K562 (cell line): Measurements from ENCODE around the gene ANKRD31. TPM values are rescaled to one million over a fixed set of nuclear protein-coding genes. Genes with fewer than 3 reads are reported as not detected.

Experiments
- ATAC-seq: fragments of 200-7000 bp; cut with Tn5 transposase; 3 replicates; pipeline ENCODE4 v1.9.1; 2020; ENCODE audit warnings: moderate library complexity
- BruUV-seq: library from RNA; stranded (reverse); fragments of 400-500 nt; replicated peaks from 2 replicates; lab custom pipeline; 2021; lab: Mats Ljungman, UMichigan
- CTCF ChIA-PET: fragments of 300-600 bp; formaldehyde crosslinking; extraction: SDS; loops from one replicate; lab custom pipeline; 2021; ENCODE audit warnings: low intra/inter-chr PET ratio; lab: Yijun Ruan, JAX
- POLR2A ChIA-PET: fragments of 300-600, 350-650 bp; sonication (Branson Sonifier 250); formaldehyde crosslinking; extraction: SDS; loops from one replicate; lab custom pipeline; 2021; ENCODE audit warnings: antibody characterized with exemption, inconsistent platforms; lab: Yijun Ruan, JAX
- DNase-seq, 4 experiments: peaks; one replicate each; pipeline versions ENCODE4 v3.0.0 to v3.0.0-alpha.2; 2011 to 2018; ENCODE audit warnings: low spot score in 3 of 4, mixed read lengths in 3 of 4; ENCODE audit errors: extremely low read depth in 1 of 4
- FAIRE-seq: peaks from 2 replicates; lab custom pipeline; 2011; peaks lifted over from hg19 to GRCh38; lab: Jason Lieb, UNC
- H2AFZ ChIP-seq: 2 replicates; pipeline ENCODE4 v1.6.0; 2011; ENCODE audit warnings: low read depth, low read length, control low read depth, inconsistent platforms
- H3K27ac ChIP-seq: fragments of 200-600 bp; 3 replicates; pipeline ENCODE4 v1.8.0; 2011; ENCODE audit warnings: low read depth, mild to moderate bottlenecking, control low read depth, inconsistent platforms, low read length, moderate library complexity, mixed read lengths; ENCODE audit errors: extremely low read depth
- H3K27me3 ChIP-seq, 2 experiments: fragments of 300-600 bp in 1 of 2; 2 replicates in 1 of 2; 3 replicates in 1 of 2; pipeline versions ENCODE4 v1.6.0 to v1.8.0; 2011; ENCODE audit warnings: inconsistent platforms in 2 of 2, low read length in 2 of 2, mild to moderate bottlenecking in 1 of 2, mixed read lengths in 1 of 2, moderate library complexity in 1 of 2; ENCODE audit not compliant: control insufficient read depth in 2 of 2, insufficient read depth in 2 of 2
- H3K36me3 ChIP-seq: fragments of 300-600 bp; 3 replicates; pipeline ENCODE4 v1.8.0; 2011; ENCODE audit warnings: mild to moderate bottlenecking, low read length, inconsistent platforms; ENCODE audit not compliant: control insufficient read depth, insufficient read depth
- H3K4me1 ChIP-seq, 2 experiments: fragments of 200-600 bp in 1 of 2; replicated peaks in 1 of 2; 2 replicates in 1 of 2; 3 replicates in 1 of 2; pipeline versions ENCODE4 v1.5.1 to v1.8.0; 2011; ENCODE audit warnings: inconsistent platforms in 2 of 2, low read length in 2 of 2, mild to moderate bottlenecking in 1 of 2, mixed read lengths in 1 of 2, moderate library complexity in 1 of 2; ENCODE audit not compliant: control insufficient read depth in 2 of 2, insufficient read depth in 2 of 2
- H3K4me2 ChIP-seq: 2 replicates; pipeline ENCODE4 v1.6.1; 2011; ENCODE audit warnings: low read length, control low read depth, inconsistent platforms, mixed read lengths; ENCODE audit not compliant: insufficient read depth
- H3K4me3 ChIP-seq: fragments of 200-600 bp; sonication (generic), shearing (Covaris generic); 2 replicates; pipeline ENCODE4 v1.5.1; 2016; ENCODE audit warnings: control low read depth, inconsistent platforms
- H3K79me2 ChIP-seq: fragments of 200-600 bp; 3 replicates; pipeline ENCODE4 v1.8.0; 2011; ENCODE audit warnings: low read length, inconsistent platforms; ENCODE audit not compliant: control insufficient read depth, insufficient read depth
- H3K9ac ChIP-seq, 2 experiments: 2 replicates each; pipeline versions ENCODE4 v1.6.0 to v1.6.1; 2011; ENCODE audit warnings: low read depth in 2 of 2, low read length in 2 of 2, control low read depth in 1 of 2, inconsistent platforms in 1 of 2, mild to moderate bottlenecking in 1 of 2, mixed read lengths in 1 of 2; ENCODE audit not compliant: insufficient read depth in 1 of 2
- H3K9me1 ChIP-seq: one replicate; pipeline ENCODE4 v1.6.0; 2011; ENCODE audit warnings: inconsistent platforms, mild to moderate bottlenecking, low read length, moderate library complexity; ENCODE audit not compliant: control insufficient read depth, insufficient read depth
- H3K9me3 ChIP-seq: replicated peaks from 2 replicates; pipeline ENCODE4 v1.5.1; 2011; ENCODE audit warnings: low read depth, low read length, inconsistent platforms; ENCODE audit not compliant: control insufficient read depth, insufficient read depth
- H4K20me1 ChIP-seq: replicated peaks from 2 replicates; pipeline ENCODE4 v1.6.1; 2011; ENCODE audit warnings: low read length, inconsistent platforms, mixed read lengths; ENCODE audit not compliant: control insufficient read depth, insufficient read depth
- BCL6 ChIP-seq: fragments of 250-450 bp; sonication (Bioruptor Pico); IDR thresholded peaks from 2 replicates; pipeline ENCODE4 v1.4.0; 2020
- CBFA2T2 ChIP-seq: fragments of 450-650 bp; conservative IDR thresholded peaks from 2 replicates; pipeline ENCODE4 v1.6.1; 2017; ENCODE audit warnings: mild to moderate bottlenecking
- CHD4 ChIP-seq: fragments of 200-600 bp; sonication (generic); IDR thresholded peaks from 3 replicates; pipeline ENCODE4 v1.6.1; 2012; ENCODE audit warnings: low read depth, mild to moderate bottlenecking, mixed read lengths, low read length, inconsistent platforms; ENCODE audit not compliant: insufficient read depth, insufficient replicate concordance, poor library complexity, severe bottlenecking
- CREBBP ChIP-seq: IDR thresholded peaks from one replicate; pipeline ENCODE4 v1.6.1; 2012; ENCODE audit warnings: low read depth, mild to moderate bottlenecking, control low read depth, inconsistent platforms, low read length
- EHMT2 ChIP-seq: fragments of 450-650 bp; IDR thresholded peaks from 2 replicates; pipeline ENCODE4 v1.6.1; 2018; ENCODE audit warnings: antibody characterized with exemption
- GATAD2B ChIP-seq: fragments of 450-650 bp; IDR thresholded peaks from 2 replicates; pipeline ENCODE4 v1.6.1; 2017; ENCODE audit warnings: mild to moderate bottlenecking, borderline replicate concordance
- GTF2E2 ChIP-seq: fragments of 200-800 bp; sonication (Bioruptor generic); IDR thresholded peaks from 2 replicates; pipeline ENCODE4 v1.6.1; 2016; ENCODE audit warnings: missing genetic modification characterization, missing compliant biosample characterization
- NFE2L1 ChIP-seq: fragments of 450-650 bp; IDR thresholded peaks from 2 replicates; pipeline ENCODE4 v1.6.1; 2016; ENCODE audit warnings: missing genetic modification characterization, low read depth, mild to moderate bottlenecking, missing compliant biosample characterization, moderate library complexity, borderline replicate concordance
- PTBP1 ChIP-seq: fragments of 200-400 bp; formaldehyde crosslinking; IDR thresholded peaks from 2 replicates; pipeline ENCODE4 v1.6.1; 2017; ENCODE audit warnings: low read depth, low read length
- RBM14 ChIP-seq: fragments of 200-400 bp; formaldehyde crosslinking; IDR thresholded peaks from 2 replicates; pipeline ENCODE4 v1.6.1; 2018; ENCODE audit warnings: low read depth, mild to moderate bottlenecking, low read length, moderate library complexity, borderline replicate concordance; ENCODE audit not compliant: insufficient read depth
- SAFB ChIP-seq: fragments of 200-400 bp; formaldehyde crosslinking; IDR thresholded peaks from 2 replicates; pipeline ENCODE4 v1.6.1; 2017; ENCODE audit warnings: low read depth, low read length, borderline replicate concordance
- SIX5 ChIP-seq, 2 experiments: IDR thresholded peaks; 2 replicates each; pipeline ENCODE4 v1.6.1; 2011; ENCODE audit warnings: low read length in 2 of 2, borderline replicate concordance in 1 of 2, low read depth in 1 of 2, mild to moderate bottlenecking in 1 of 2, moderate library complexity in 1 of 2; ENCODE audit not compliant: insufficient read depth in 1 of 2
- SRSF7 ChIP-seq: fragments of 200-400 bp; formaldehyde crosslinking; optimal IDR thresholded peaks from 2 replicates; pipeline ENCODE3; 2017; ENCODE audit warnings: mild to moderate bottlenecking, low read depth, low read length
- STAT6 ChIP-seq: sonication (generic); formaldehyde crosslinking; IDR thresholded peaks from 2 replicates; pipeline ENCODE4 v1.8.1; 2023; ENCODE audit warnings: mild to moderate bottlenecking, missing genetic modification reagents
- U2AF2 ChIP-seq: fragments of 200-400 bp; formaldehyde crosslinking; optimal IDR thresholded peaks from 2 replicates; pipeline ENCODE3; 2017; ENCODE audit warnings: low read depth, mild to moderate bottlenecking, low read length
- ZNF551 ChIP-seq: fragments of 250-450 bp; sonication (Bioruptor Pico); IDR thresholded peaks from 2 replicates; pipeline ENCODE4 v1.5.0; 2021; ENCODE audit warnings: mild to moderate bottlenecking, moderate library complexity
- WGBS: fragments of 100-300 bp; shearing (Covaris generic); methylation state at CpG from one replicate; pipeline ENCODE4 v1.1.6; 2016; ENCODE audit warnings: low coverage, mixed read lengths; ENCODE audit not compliant: insufficient coverage; ENCODE audit errors: missing lambda C conversion rate; 5-methylcytosine and 5-hydroxymethylcytosine counted together
- in situ Hi-C: fragments of 300-500 bp; cut with MboI; formaldehyde crosslinking; loops from 4 replicates; pipeline ENCODE4 v1.15.0; 2018; ENCODE audit warnings: inconsistent platforms, mixed read lengths
- intact Hi-C: fragments of 100-400 bp; cut with micrococcal nuclease; formaldehyde crosslinking; loops from 2 replicates; pipeline ENCODE4 v1.14.2; 2022
- polyA plus RNA-seq, 8 experiments: library from polyadenylated mRNA; depleted of rRNA in 4 of 8; stranded (reverse) in 5 of 8; unstranded in 3 of 8; fragments of >200 nt; fragmentation: Nextera tagmentation in 2 of 8; fragmentation: Illumina TruSeq in 1 of 8; extraction: Ambion mirVana in 2 of 8; extraction: Trizol in 1 of 8; gene quantifications; 2 replicates each; pipeline versions ENCODE4 v1.2.1 to v1.2.3, GENCODE V29; 2011 to 2014; ENCODE audit warnings: inconsistent platforms in 1 of 8, missing spikeins in 1 of 8
- total RNA-seq, 7 experiments: library from RNA; depleted of rRNA in 6 of 7; stranded (reverse); fragments of >200 nt in 6 of 7; fragmentation: Illumina TruSeq in 2 of 7; extraction: Trizol in 2 of 7; gene quantifications; 2 replicates each; pipeline versions ENCODE4 v1.2.1 to v1.2.3, GENCODE V29; 2011 to 2021; ENCODE audit warnings: low replicate concordance in 1 of 7

ANKRD31 gene
- total and polyA plus RNA-seq, 9 of the 15 experiments (the other 6 are each of a cell fraction or from before 2014, with no cell fraction given): under 0.01 to 0.11 (median 0.05) TPM; not detected in 1

DNA sequence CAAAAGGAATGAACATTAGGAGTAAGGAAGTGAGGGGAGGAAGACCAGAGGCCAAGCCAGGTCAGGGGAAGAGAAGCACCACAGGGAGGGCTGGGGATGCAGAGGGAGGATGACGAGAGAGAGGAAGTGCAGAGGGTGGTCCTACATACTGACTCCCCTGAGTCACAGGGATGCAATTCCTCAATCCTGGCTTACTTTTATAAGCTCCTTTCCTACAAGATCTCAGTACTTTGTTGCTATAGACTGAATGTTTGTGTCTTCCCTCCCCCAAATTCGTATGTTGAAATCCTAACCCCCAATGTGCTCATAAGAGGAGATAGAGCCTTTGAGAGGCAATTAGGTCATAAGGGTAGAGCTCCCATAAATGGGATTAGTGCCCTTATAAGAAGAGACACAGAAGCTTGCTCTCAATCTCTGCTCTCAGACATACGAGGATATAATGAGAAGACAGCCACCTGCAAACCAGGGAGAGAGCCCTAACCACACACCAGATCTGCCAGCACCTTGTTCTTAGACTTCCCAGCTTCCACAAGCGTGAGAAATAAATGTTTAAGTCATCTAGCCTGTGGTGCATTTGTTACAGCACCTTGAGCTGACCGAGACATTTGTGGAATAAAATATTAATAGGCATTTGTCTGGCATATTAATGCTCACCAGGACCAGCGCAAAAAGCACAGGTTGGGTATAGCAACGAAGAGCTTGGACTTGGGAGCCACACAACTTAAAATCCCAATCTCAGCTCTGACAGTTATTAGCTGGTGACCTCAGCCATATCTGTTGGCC lies 217.7 kb downstream of the ANKRD31 start:
- H3K9ac ChIP-seq: no peak overlapping the region
- no peaks in the 10 kb centered on the region for H3K9me1 ChIP-seq
- CTCF ChIA-PET: no interaction called here
- H3K27me3 ChIP-seq: no peaks in the 10 kb centered on the region
- FAIRE-seq (no peak), DNase-seq (no peak), ATAC-seq (no peak)
- TF ChIP-seq SAFB (no peak), BCL6 (CRISPR knock-in tag) (no peak), CREBBP (no peak), GATAD2B (no peak), EHMT2 (no peak), SRSF7 (no peak), SIX5 (IDR thresholded peaks at IDR 0.05; ENCODE audit: borderline replicate concordance in 1 of 2, insufficient read depth in 1 of 2, low read depth in 1 of 2, low read length in 2 of 2) (no peak), ZNF551 (no peak), CHD4 (no peak), CBFA2T2 (no peak), PTBP1 (no peak), GTF2E2 (tag) (no peak), RBM14 (no peak), NFE2L1 (tag) (no peak), STAT6 (CRISPR knock-in tag) (no peak), U2AF2 (no peak)
- no peak overlapping the region for H3K4me3 ChIP-seq
- H4K20me1 ChIP-seq: no peaks in the 10 kb centered on the region
- no TSS peak for BruUV-seq
- no peaks in the 10 kb centered on the region for H3K4me1 ChIP-seq
- no peak overlapping the region for H3K4me2 ChIP-seq
- WGBS: 2% methylated on average over 7 of the region's 7 CpGs
- no peak overlapping the region for H2AFZ ChIP-seq
- H3K79me2 ChIP-seq: no peaks in the 10 kb centered on the region
- intact Hi-C loops (no loop called here), in situ Hi-C loops (no loop called here)
- H3K36me3 ChIP-seq: no peaks in the 10 kb centered on the region
- no peaks in the 10 kb centered on the region for H3K9me3 ChIP-seq
- no peak overlapping the region for H3K27ac ChIP-seq
- POLR2A ChIA-PET: no interaction called here
